ENCODE data around the gene INKA1.

Gene INKA1

GRCh38 chr3:49786357-49787181 is 16.5 kb upstream of the INKA1 start, which contains the start of gene IP6K1:
IP6K1 (minus strand) TSS chr3:49786542; CDS start chr3:49748040, 38,502 bp downstream.
- DNase-seq (ENCODE audit: low spot score): peak; percentile 99

GRCh38 chr3:49787182-49787464 is 15.9 kb upstream of the INKA1 start:
- no peak for DNase-seq (ENCODE audit: low spot score)

- no peak for DNase-seq (ENCODE audit: low spot score)
These were observed 15.5 kb upstream of the INKA1 start for GRCh38 chr3:49787536-49787935.

- no peak for DNase-seq (ENCODE audit: low spot score)
These were observed 15.0 kb upstream of the INKA1 start for GRCh38 chr3:49788056-49788455.

- DNase-seq (ENCODE audit: low spot score): no peak
These were observed 12.2 kb upstream of the INKA1 start for GRCh38 chr3:49790626-49791411.

GRCh38 chr3:49791571-49791970 is 11.5 kb upstream of the INKA1 start:
- no peak for DNase-seq (ENCODE audit: low spot score)

- DNase-seq (ENCODE audit: low spot score): no peak
These were observed 10.5 kb upstream of the INKA1 start for GRCh38 chr3:49792371-49793150.

GRCh38 chr3:49793486-49794085 is 9.5 kb upstream of the INKA1 start:
- DNase-seq (ENCODE audit: low spot score): no peak

- no peak for DNase-seq (ENCODE audit: low spot score)
These were observed 8.6 kb upstream of the INKA1 start for GRCh38 chr3:49794431-49794830.

- no peak for DNase-seq (ENCODE audit: low spot score)
These were observed 7.8 kb upstream of the INKA1 start for GRCh38 chr3:49794926-49795905.

- DNase-seq (ENCODE audit: low spot score): no peak
These were observed 4.0 kb upstream of the INKA1 start for GRCh38 chr3:49799105-49799504.

GRCh38 chr3:49799761-49800160 is 3.3 kb upstream of the INKA1 start, which contains the start of gene CDHR4:
CDHR4 (minus strand) TSS chr3:49799873; CDS start chr3:49799812, 61 bp downstream.
- DNase-seq (ENCODE audit: low spot score): no peak

- no peak for DNase-seq (ENCODE audit: low spot score)
These were observed 1.9 kb upstream of the INKA1 start for GRCh38 chr3:49801160-49801559.

GRCh38 chr3:49803465-49804140 is 542 bp downstream of the INKA1 start:
- peak; percentile 65 for DNase-seq (ENCODE audit: low spot score)

- DNase-seq (ENCODE audit: low spot score): no peak
These were observed 1.3 kb downstream of the INKA1 start for GRCh38 chr3:49804141-49805041.

GRCh38 chr3:49805367-49805782 is 2.3 kb downstream of the INKA1 start:
- DNase-seq (ENCODE audit: low spot score): no peak

GRCh38 chr3:49805897-49806701 is 3.0 kb downstream of the INKA1 start:
- no peak for DNase-seq (ENCODE audit: low spot score)

- DNase-seq (ENCODE audit: low spot score): no peak
These were observed 3.8 kb downstream of the INKA1 start for GRCh38 chr3:49806850-49807249.

Data from SK-N-DZ (cell line).